Measurements from ENCODE around the gene CC2D2A.

Gene CC2D2A

DNA sequence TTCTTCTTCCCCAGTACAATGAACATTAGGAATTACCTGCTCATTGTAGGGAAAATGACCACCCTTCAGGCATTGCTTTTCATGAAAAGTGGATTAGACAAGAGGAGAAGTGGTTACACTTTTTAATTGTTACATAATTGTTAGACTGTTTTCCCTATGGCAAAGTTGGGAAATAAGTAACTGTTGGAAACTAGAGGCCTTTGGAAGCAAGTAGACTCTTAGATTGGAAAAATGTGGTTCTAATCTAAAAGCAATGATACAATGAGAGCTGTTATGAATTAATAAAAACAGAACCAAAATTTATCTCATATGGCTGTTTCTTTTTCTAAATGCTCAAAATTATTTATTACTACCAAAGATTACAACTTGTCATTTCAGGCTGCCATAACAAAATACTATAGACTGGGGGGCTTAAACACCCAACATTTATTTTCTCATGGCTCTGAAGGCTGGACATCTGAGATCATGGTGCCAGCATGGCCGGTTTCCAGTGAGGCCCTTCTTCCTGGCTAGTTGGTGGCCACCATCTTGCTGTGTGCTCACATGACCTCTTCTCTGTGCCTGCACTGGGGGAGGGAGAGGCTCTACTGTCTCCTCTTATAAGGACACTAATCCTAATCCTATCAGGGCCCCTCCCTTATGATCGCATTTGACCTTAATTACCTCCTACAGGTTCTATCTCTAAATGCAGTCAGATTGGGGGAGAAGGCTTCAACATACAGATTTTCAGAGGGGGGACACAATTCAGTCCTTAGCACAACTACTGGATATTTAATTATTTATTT lies 12.5 kb downstream of the CC2D2A start:
- no peak overlapping the region for H3K4me3 Mint-ChIP-seq
- CTCF ChIA-PET, result no interaction called here
- H3K27me3 Mint-ChIP-seq, result peaks cover 3% of the 10 kb centered on the region
- H3K4me1 Mint-ChIP-seq, result no peaks in the 10 kb centered on the region
- no peaks in the 10 kb centered on the region for H3K36me3 Mint-ChIP-seq
- no peak for DNase-seq
- H3K27ac Mint-ChIP-seq, result no peak overlapping the region
- H3K9me3 Mint-ChIP-seq, result no peaks in the 10 kb centered on the region

- Mint-ChIP-seq H3K9me3 (no peaks in the 10 kb centered on the region), H3K27me3 (peaks cover 3% of the 10 kb centered on the region), H3K4me1 (no peaks in the 10 kb centered on the region), H3K4me3 (no peak overlapping the region), H3K27ac (no peak overlapping the region), H3K36me3 (no peaks in the 10 kb centered on the region)
- CTCF ChIA-PET, result no interaction called here
- DNase-seq, result no peak
These were observed 13.2 kb downstream of the CC2D2A start for GRCh38 chr4:15482842-15483241.

DNA sequence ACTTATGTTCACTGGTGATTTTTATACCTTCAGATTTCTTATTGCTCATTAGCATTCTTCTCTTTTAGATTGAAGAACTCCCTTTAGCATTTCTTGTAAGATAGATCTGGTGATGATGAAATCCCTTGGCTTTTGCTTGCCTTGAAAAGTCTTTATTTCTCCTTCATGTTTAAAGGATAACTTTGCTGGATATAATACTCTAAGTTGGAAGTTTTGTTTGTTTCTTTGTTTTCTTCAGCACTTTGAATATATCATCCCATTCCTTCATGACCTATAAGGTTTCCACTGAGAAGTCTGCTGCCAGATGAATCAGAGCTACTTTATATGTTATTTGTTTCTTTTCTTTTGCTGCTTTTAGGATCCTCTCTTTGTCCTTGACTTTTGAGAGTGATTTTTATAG lies 18.5 kb downstream of the CC2D2A start:
- H3K4me3 Mint-ChIP-seq, result no peak overlapping the region
- H3K4me1 Mint-ChIP-seq, result no peaks in the 10 kb centered on the region
- peaks cover 4% of the 10 kb centered on the region for H3K27me3 Mint-ChIP-seq
- H3K27ac Mint-ChIP-seq, result no peak overlapping the region
- H3K9me3 Mint-ChIP-seq, result no peaks in the 10 kb centered on the region
- DNase-seq, result no peak
- CTCF ChIA-PET, result no interaction called here
- no peaks in the 10 kb centered on the region for H3K36me3 Mint-ChIP-seq

DNA sequence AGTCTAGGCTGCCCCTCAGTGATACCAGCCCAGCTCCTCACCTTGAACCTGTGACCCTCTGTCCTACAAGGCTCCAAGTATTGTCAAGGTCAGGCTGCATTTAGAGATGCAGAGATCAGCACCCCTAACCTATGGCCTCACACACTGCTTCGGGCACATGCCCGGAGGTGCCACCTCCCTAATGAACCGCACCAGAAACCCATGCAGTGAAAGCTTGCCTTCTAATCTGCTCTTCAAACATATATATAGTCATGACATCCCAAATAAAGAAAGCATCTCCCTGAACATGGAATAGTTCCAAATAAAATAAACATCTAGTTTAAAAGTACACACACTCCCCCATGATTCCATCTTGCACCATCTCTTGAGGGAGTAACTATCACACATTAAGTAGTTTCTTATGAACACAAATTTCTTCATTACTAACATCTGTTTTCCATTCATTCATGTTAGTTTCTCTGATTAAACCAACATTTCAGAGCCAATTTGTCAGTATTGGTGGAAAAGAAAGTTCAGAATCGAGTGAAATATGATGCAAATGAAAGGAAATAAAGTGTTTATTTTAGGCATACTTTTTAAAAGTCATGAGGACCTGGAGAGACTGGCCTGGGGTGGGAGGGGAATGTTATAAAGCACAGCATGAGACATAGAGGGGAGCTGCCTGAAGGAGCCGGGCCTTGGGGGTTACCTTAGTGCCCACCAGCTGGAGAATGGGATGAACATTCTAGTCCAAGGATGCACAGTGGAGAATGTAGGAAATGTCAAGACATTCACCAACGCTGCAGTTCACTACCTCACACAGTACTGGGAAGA lies 19.2 kb downstream of the CC2D2A start:
- H3K27me3 Mint-ChIP-seq, result peaks cover 4% of the 10 kb centered on the region
- no peaks in the 10 kb centered on the region for H3K36me3 Mint-ChIP-seq
- no peaks in the 10 kb centered on the region for H3K9me3 Mint-ChIP-seq
- DNase-seq, result no peak
- CTCF ChIA-PET, result no interaction called here
- no peak overlapping the region for H3K27ac Mint-ChIP-seq
- H3K4me3 Mint-ChIP-seq, result no peak overlapping the region
- no peaks in the 10 kb centered on the region for H3K4me1 Mint-ChIP-seq

DNA sequence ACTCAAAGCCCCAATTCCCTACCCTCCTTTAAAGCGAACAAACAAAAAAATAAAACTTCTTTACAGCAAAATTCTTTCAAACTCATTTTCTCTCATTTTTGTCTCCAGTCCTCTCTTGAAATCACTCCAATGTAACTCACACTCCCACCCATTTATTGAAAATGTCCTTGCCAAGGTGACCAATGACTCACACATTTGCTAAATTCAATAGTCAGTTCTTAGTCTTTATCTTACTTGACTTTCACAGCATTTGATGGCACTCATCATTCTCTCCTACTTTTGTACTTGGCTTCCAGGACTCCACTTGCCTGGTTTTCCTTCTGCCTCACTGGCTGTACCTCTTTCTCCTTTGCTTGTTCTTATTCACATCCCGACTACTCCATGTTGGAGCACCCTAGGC lies 19.9 kb downstream of the CC2D2A start:
- no peaks in the 10 kb centered on the region for H3K4me1 Mint-ChIP-seq
- no peaks in the 10 kb centered on the region for H3K36me3 Mint-ChIP-seq
- no peaks in the 10 kb centered on the region for H3K9me3 Mint-ChIP-seq
- H3K27ac Mint-ChIP-seq, result no peak overlapping the region
- H3K27me3 Mint-ChIP-seq, result peaks cover 4% of the 10 kb centered on the region
- no peak for DNase-seq
- no peak overlapping the region for H3K4me3 Mint-ChIP-seq
- CTCF ChIA-PET, result no interaction called here

DNA sequence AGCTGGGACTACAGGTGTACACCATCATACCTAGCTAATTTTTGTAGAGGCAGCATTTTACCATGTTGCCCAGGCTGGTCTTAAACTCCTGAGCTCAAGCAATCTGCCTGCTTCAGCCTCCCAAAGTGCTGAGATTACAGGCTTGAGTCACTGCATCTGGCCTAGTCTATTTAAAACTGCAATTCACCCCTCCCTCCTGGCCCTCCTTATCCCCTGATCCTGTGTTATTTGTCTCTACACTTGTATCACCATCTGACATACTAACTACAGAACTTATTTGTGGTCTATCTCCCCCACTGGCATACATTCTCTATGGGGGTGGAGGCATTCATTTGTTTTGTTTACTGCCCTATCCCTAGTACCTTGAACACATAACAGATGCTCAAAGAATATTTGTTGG lies 23.7 kb downstream of the CC2D2A start:
- Mint-ChIP-seq H3K4me3 (no peak overlapping the region), H3K9me3 (peaks cover 3% of the 10 kb centered on the region), H3K4me1 (no peaks in the 10 kb centered on the region), H3K27ac (no peak overlapping the region), H3K27me3 (peaks cover 3% of the 10 kb centered on the region), H3K36me3 (no peaks in the 10 kb centered on the region)
- CTCF ChIA-PET, result no interaction called here
- DNase-seq, result no peak

DNA sequence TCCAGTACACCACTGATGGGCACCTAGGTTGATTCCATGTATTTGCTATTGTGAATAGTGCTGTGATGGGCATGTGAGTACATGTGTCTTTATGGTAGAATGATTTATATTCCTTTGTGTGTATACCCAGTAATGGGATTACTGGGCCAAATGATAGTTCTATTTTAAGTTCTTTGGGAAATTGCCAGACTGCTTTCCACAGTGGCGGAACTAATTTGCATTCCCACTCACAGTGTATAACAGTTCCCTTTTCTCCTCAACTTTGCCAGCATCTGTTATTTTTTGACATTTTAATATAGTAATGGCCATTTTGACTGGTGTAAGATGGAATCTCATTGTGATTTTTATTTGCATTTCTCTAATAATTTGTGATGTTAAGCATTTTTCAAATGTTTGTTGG lies 25.9 kb downstream of the CC2D2A start:
- no peaks in the 10 kb centered on the region for H3K36me3 Mint-ChIP-seq
- H3K9me3 Mint-ChIP-seq, result peaks cover 3% of the 10 kb centered on the region
- no peaks in the 10 kb centered on the region for H3K4me1 Mint-ChIP-seq
- CTCF ChIA-PET, result no interaction called here
- H3K4me3 Mint-ChIP-seq, result no peak overlapping the region
- no peak overlapping the region for H3K27ac Mint-ChIP-seq
- DNase-seq, result no peak
- H3K27me3 Mint-ChIP-seq, result peaks cover 1% of the 10 kb centered on the region

- H3K27me3 Mint-ChIP-seq, result peaks cover 4% of the 10 kb centered on the region
- H3K27ac Mint-ChIP-seq, result no peak overlapping the region
- no peaks in the 10 kb centered on the region for H3K36me3 Mint-ChIP-seq
- CTCF ChIA-PET, result no interaction called here
- H3K4me1 Mint-ChIP-seq, result no peaks in the 10 kb centered on the region
- H3K9me3 Mint-ChIP-seq, result peaks cover 3% of the 10 kb centered on the region
- no peak overlapping the region for H3K4me3 Mint-ChIP-seq
- no peak for DNase-seq
These were observed 28.7 kb downstream of the CC2D2A start for GRCh38 chr4:15498356-15498755.

GRCh38 chr4:15500701-15501100 lies 31.0 kb downstream of the CC2D2A start:
- Mint-ChIP-seq H3K27me3 (peaks cover 4% of the 10 kb centered on the region), H3K4me1 (no peaks in the 10 kb centered on the region), H3K27ac (no peak overlapping the region), H3K9me3 (peaks cover 3% of the 10 kb centered on the region), H3K4me3 (no peak overlapping the region), H3K36me3 (no peaks in the 10 kb centered on the region)
- DNase-seq, result no peak
- CTCF ChIA-PET, result no interaction called here

- no peak for DNase-seq
- Mint-ChIP-seq H3K9me3 (peaks cover 1% of the 10 kb centered on the region), H3K4me3 (no peak overlapping the region), H3K4me1 (peaks cover 2% of the 10 kb centered on the region), H3K36me3 (no peaks in the 10 kb centered on the region), H3K27ac (no peak overlapping the region), H3K27me3 (peaks cover 4% of the 10 kb centered on the region)
- CTCF ChIA-PET, result no interaction called here
These were observed 32.3 kb downstream of the CC2D2A start for GRCh38 chr4:15501941-15502340.

GRCh38 chr4:15502384-15502783 lies 32.7 kb downstream of the CC2D2A start:
- Mint-ChIP-seq H3K36me3 (no peaks in the 10 kb centered on the region), H3K4me1 (peaks cover 2% of the 10 kb centered on the region), H3K4me3 (no peak overlapping the region), H3K27ac (no peak overlapping the region), H3K9me3 (no peaks in the 10 kb centered on the region), H3K27me3 (peaks cover 4% of the 10 kb centered on the region)
- no peak for DNase-seq
- CTCF ChIA-PET, result no interaction called here

- Mint-ChIP-seq H3K27ac (no peak overlapping the region), H3K36me3 (no peaks in the 10 kb centered on the region), H3K4me1 (peaks cover 2% of the 10 kb centered on the region), H3K27me3 (peaks cover 4% of the 10 kb centered on the region), H3K4me3 (no peak overlapping the region), H3K9me3 (no peaks in the 10 kb centered on the region)
- CTCF ChIA-PET, result no interaction called here
- no peak for DNase-seq
These were observed 34.4 kb downstream of the CC2D2A start for GRCh38 chr4:15504041-15504440.

DNA sequence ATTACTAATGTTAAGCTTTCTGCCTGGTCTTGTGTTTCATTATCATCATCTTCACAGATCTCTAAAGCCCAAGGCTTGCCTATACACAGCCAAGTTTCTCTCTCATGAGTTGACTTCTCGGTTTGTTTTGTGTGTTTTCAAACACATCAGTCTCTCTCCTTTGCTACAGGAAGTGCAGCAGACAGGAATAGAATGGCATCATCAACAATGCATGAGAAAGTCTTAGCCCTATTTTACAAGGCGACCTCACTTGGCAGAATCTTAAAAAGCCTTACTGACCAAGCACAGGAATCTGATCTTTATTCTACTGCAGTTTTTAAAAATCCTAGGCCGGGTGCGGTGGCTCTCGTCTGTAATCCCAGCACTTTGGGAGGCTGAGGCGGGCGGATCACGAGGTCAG lies 36.8 kb downstream of the CC2D2A start:
- peaks cover 2% of the 10 kb centered on the region for H3K4me1 Mint-ChIP-seq
- no peak overlapping the region for H3K4me3 Mint-ChIP-seq
- H3K27ac Mint-ChIP-seq, result no peak overlapping the region
- no peaks in the 10 kb centered on the region for H3K27me3 Mint-ChIP-seq
- H3K36me3 Mint-ChIP-seq, result no peaks in the 10 kb centered on the region
- CTCF ChIA-PET, result interaction anchor here (1.7 kb wide), 1 partner anchor 450 kb away, joined by 6 read pairs; no protein-coding TSS in a partner anchor
- DNase-seq, result no peak
- no peaks in the 10 kb centered on the region for H3K9me3 Mint-ChIP-seq

- Mint-ChIP-seq H3K4me1 (peaks cover 2% of the 10 kb centered on the region), H3K4me3 (no peak overlapping the region), H3K27me3 (no peaks in the 10 kb centered on the region), H3K36me3 (no peaks in the 10 kb centered on the region), H3K27ac (no peak overlapping the region), H3K9me3 (no peaks in the 10 kb centered on the region)
- CTCF ChIA-PET, result interaction anchor here (1.2 kb wide), 1 partner anchor 28 kb away, joined by 3 read pairs; no protein-coding TSS in a partner anchor
- no peak for DNase-seq
These were observed 38.0 kb downstream of the CC2D2A start for GRCh38 chr4:15507679-15508078.

DNA sequence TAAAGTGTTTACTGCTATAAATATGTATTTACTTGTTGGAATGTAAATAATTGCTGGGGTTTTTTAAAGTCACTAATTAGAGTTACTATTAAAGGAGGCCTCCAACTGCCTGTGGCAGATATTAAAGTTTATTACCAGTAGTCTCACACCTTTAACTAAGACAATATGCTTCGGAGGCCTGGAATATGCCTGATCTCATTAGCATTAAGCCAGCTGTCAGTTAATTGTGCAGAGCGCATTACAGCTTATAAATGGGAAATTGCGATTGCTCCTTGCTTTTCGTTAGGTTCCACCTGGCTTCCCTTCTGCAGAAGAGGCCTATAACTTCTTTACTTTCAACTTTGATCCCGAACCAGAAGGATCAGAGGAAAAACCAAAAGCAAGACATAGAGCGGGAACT lies 41.3 kb downstream of the CC2D2A start:
- Mint-ChIP-seq H3K27me3 (no peaks in the 10 kb centered on the region), H3K4me1 (peaks cover 5% of the 10 kb centered on the region), H3K36me3 (no peaks in the 10 kb centered on the region), H3K27ac (no peak overlapping the region), H3K4me3 (no peak overlapping the region), H3K9me3 (no peaks in the 10 kb centered on the region)
- CTCF ChIA-PET, result no interaction called here
- no peak for DNase-seq

Measured in activated naive CD4-positive, alpha-beta T cell treated with anti-CD3 and anti-CD28 coated beads, Interleukin-2, amount 10 ng/mL, durations not matched to agents 7 days and 5 days (primary cell).